DOHH2 (cell line): ENCODE results near the gene POLE4.

Experiments used
- EZH2phosphoT487 ChIP-seq: fragments of 200-600 bp; sonication (generic); IDR thresholded peaks from 2 replicates; pipeline ENCODE4 v1.6.1; 2017; ENCODE audit warnings: borderline replicate concordance, mild to moderate bottlenecking, antibody characterized with exemption, low read length, moderate library complexity, mixed read lengths
- TF ChIP-seq, protein P1 (sequence below): fragments of 200-600 bp; sonication (generic); IDR thresholded peaks from one replicate; pipeline ENCODE4 v1.5.1; 2014; ENCODE audit warnings: antibody characterized with exemption, mild to moderate bottlenecking, low read depth, low read length; ENCODE audit not compliant: poor library complexity, severe bottlenecking

DNA sequence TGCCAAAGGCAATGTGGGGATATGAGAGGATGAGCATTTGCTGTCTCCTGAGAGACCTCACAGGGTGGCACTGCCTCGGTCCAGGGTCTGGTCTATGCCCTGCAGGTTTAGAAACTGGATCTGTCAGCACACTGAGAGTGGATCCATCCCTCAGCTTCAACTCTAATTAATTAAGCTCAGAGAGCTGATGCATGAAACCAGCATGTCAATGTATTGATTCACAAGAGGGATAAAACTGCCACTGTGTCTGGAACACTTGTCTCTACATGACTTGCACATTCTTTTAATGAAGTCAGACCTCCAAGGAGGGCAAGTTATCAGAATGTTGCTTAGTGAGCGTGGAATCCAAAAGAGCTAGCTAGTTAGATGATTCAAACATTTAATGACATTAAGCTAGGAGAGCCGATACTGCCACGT is 22.5 kb upstream of the POLE4 start:
- TF ChIP-seq, protein P1, sequence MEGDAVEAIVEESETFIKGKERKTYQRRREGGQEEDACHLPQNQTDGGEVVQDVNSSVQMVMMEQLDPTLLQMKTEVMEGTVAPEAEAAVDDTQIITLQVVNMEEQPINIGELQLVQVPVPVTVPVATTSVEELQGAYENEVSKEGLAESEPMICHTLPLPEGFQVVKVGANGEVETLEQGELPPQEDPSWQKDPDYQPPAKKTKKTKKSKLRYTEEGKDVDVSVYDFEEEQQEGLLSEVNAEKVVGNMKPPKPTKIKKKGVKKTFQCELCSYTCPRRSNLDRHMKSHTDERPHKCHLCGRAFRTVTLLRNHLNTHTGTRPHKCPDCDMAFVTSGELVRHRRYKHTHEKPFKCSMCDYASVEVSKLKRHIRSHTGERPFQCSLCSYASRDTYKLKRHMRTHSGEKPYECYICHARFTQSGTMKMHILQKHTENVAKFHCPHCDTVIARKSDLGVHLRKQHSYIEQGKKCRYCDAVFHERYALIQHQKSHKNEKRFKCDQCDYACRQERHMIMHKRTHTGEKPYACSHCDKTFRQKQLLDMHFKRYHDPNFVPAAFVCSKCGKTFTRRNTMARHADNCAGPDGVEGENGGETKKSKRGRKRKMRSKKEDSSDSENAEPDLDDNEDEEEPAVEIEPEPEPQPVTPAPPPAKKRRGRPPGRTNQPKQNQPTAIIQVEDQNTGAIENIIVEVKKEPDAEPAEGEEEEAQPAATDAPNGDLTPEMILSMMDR, result no peak
- TF ChIP-seq EZH2phosphoT487, result no peak
